H9 (cell line): ENCODE data around the gene ANKRD13A. TPM values are rescaled to one million over a fixed set of nuclear protein-coding genes. Genes with fewer than 3 reads are reported as not detected.

ENCODE experiments used
- DNase-seq: peaks from one replicate; pipeline ENCODE4 v3.0.0-alpha.2; 2017
- H2AFZ ChIP-seq: one replicate; pipeline ENCODE4 v1.6.1; 2013; ENCODE audit warnings: mild to moderate bottlenecking, low read length, control low read depth, moderate library complexity
- H2AK5ac ChIP-seq: 2 replicates; pipeline ENCODE4 v1.6.1; 2013; ENCODE audit warnings: low read length, control low read depth, mixed read lengths; ENCODE audit not compliant: insufficient read length
- H2BK120ac ChIP-seq: one replicate; pipeline ENCODE4 v1.6.1; 2013; ENCODE audit warnings: low read depth, mild to moderate bottlenecking, low read length, control low read depth, inconsistent platforms; ENCODE audit not compliant: poor library complexity, severe bottlenecking
- H2BK12ac ChIP-seq: 2 replicates; pipeline ENCODE4 v1.6.1; 2013; ENCODE audit warnings: low read length, control low read depth, mixed read lengths, low read depth; ENCODE audit not compliant: insufficient read length
- H2BK15ac ChIP-seq: 2 replicates; pipeline ENCODE4 v1.6.1; 2013; ENCODE audit warnings: low read depth, low read length, control low read depth
- H2BK20ac ChIP-seq: one replicate; pipeline ENCODE4 v1.6.1; 2013; ENCODE audit warnings: low read depth, mild to moderate bottlenecking, low read length, control low read depth, inconsistent platforms; ENCODE audit not compliant: poor library complexity, severe bottlenecking
- H2BK5ac ChIP-seq: 2 replicates; pipeline ENCODE4 v1.6.1; 2013; ENCODE audit warnings: low read length, control low read depth, mixed read lengths; ENCODE audit not compliant: insufficient read length
- H3K14ac ChIP-seq: 2 replicates; pipeline ENCODE4 v1.6.1; 2013; ENCODE audit warnings: low read length, control low read depth; ENCODE audit not compliant: insufficient read depth
- H3K18ac ChIP-seq: 2 replicates; pipeline ENCODE4 v1.6.1; 2013; ENCODE audit warnings: low read depth, mild to moderate bottlenecking, mixed read lengths, low read length, control low read depth; ENCODE audit not compliant: insufficient read length
- H3K23ac ChIP-seq: 2 replicates; pipeline ENCODE4 v1.6.1; 2013; ENCODE audit warnings: low read length, control low read depth, mixed read lengths, low read depth; ENCODE audit not compliant: insufficient read length
- H3K23me2 ChIP-seq: 2 replicates; pipeline ENCODE4 v1.6.1; 2013; ENCODE audit warnings: low read depth, mild to moderate bottlenecking, mixed read lengths, low read length, control low read depth; ENCODE audit not compliant: insufficient read length, poor library complexity, severe bottlenecking
- H3K27ac ChIP-seq: 2 replicates; pipeline ENCODE4 v1.5.1; 2013; ENCODE audit warnings: low read length, control low read depth, mixed read lengths, low read depth; ENCODE audit not compliant: insufficient read length
- H3K27me3 ChIP-seq: 2 replicates; pipeline ENCODE4 v1.6.1; 2013; ENCODE audit warnings: low read length, control low read depth, inconsistent platforms; ENCODE audit not compliant: insufficient read depth
- H3K4ac ChIP-seq: 2 replicates; pipeline ENCODE4 v1.6.1; 2013; ENCODE audit warnings: low read depth, mild to moderate bottlenecking, control low read depth, inconsistent platforms, low read length, moderate library complexity
- H3K4me1 ChIP-seq: 2 replicates; pipeline ENCODE4 v1.6.1; 2013; ENCODE audit warnings: low read length, control low read depth, inconsistent platforms; ENCODE audit not compliant: insufficient read depth
- H3K4me2 ChIP-seq: 2 replicates; pipeline ENCODE4 v1.6.1; 2013; ENCODE audit warnings: low read length, control low read depth, mixed read lengths; ENCODE audit not compliant: insufficient read length, insufficient read depth
- H3K56ac ChIP-seq: 2 replicates; pipeline ENCODE4 v1.6.1; 2013; ENCODE audit warnings: low read depth, mild to moderate bottlenecking, mixed read lengths, low read length, control low read depth; ENCODE audit not compliant: insufficient read length
- H3K79me1 ChIP-seq: 2 replicates; pipeline ENCODE4 v1.6.1; 2013; ENCODE audit warnings: low read depth, mild to moderate bottlenecking, moderate library complexity, low read length, control low read depth, inconsistent platforms; ENCODE audit not compliant: insufficient read depth, poor library complexity, severe bottlenecking
- H3K79me2 ChIP-seq: 2 replicates; pipeline ENCODE4 v1.6.1; 2013; ENCODE audit warnings: low read length, control low read depth, inconsistent platforms; ENCODE audit not compliant: insufficient read depth
- H3K9ac ChIP-seq: 2 replicates; pipeline ENCODE4 v1.6.1; 2013; ENCODE audit warnings: low read length, control low read depth, mixed read lengths; ENCODE audit not compliant: insufficient read length; ENCODE audit errors: extremely low read depth
- H3K9me3 ChIP-seq: one replicate; pipeline ENCODE4 v1.6.1; 2013; ENCODE audit warnings: low read depth, low read length, inconsistent platforms; ENCODE audit not compliant: control insufficient read depth
- H3T11ph ChIP-seq: one replicate; pipeline ENCODE4 v1.6.1; 2013; ENCODE audit warnings: mild to moderate bottlenecking, low read length, control low read depth, inconsistent platforms
- H4K20me1 ChIP-seq: one replicate; pipeline ENCODE4 v1.6.1; 2013; ENCODE audit not compliant: control insufficient read depth, insufficient read length, insufficient read depth
- H4K5ac ChIP-seq: 2 replicates; pipeline ENCODE4 v1.6.1; 2013; ENCODE audit warnings: low read depth, mild to moderate bottlenecking, mixed read lengths, low read length, control low read depth; ENCODE audit not compliant: insufficient read length
- H4K8ac ChIP-seq: replicated peaks from 2 replicates; pipeline ENCODE4 v1.6.1; 2013; ENCODE audit warnings: low read length, control low read depth, mixed read lengths, low read depth; ENCODE audit not compliant: insufficient read length
- H4K91ac ChIP-seq: 2 replicates; pipeline ENCODE4 v1.6.1; 2013; ENCODE audit warnings: low read depth, mild to moderate bottlenecking, moderate library complexity, mixed read lengths, low read length, control low read depth; ENCODE audit not compliant: insufficient read length
- H3K27ac Mint-ChIP-seq, 3 experiments: 2 replicates in 2 of 3; 3 replicates in 1 of 3; pipeline ENCODE4 v1.8.0; 2020 to 2021; ENCODE audit warnings: mixed read lengths in 3 of 3, mild to moderate bottlenecking in 1 of 3, moderate library complexity in 1 of 3
- H3K27me3 Mint-ChIP-seq: 2 replicates; pipeline ENCODE4 v1.8.0; 2021; ENCODE audit warnings: low read depth, mild to moderate bottlenecking, moderate library complexity, mixed read lengths
- H3K36me3 Mint-ChIP-seq, 3 experiments: 2 replicates in 2 of 3; 3 replicates in 1 of 3; pipeline ENCODE4 v1.8.0; 2020 to 2021; ENCODE audit warnings: low read depth in 3 of 3, mixed read lengths in 3 of 3; ENCODE audit not compliant: insufficient read depth in 1 of 3
- H3K4me1 Mint-ChIP-seq, 2 experiments: 2 replicates each; pipeline ENCODE4 v1.8.0; 2020; ENCODE audit warnings: mixed read lengths in 2 of 2
- H3K4me3 Mint-ChIP-seq, 2 experiments: 2 replicates in 1 of 2; 3 replicates in 1 of 2; pipeline ENCODE4 v1.8.0; 2020 to 2021; ENCODE audit warnings: mild to moderate bottlenecking in 2 of 2, mixed read lengths in 2 of 2, moderate library complexity in 1 of 2
- H3K9me3 Mint-ChIP-seq, 2 experiments: 2 replicates in 1 of 2; 3 replicates in 1 of 2; pipeline ENCODE4 v1.8.0; 2020; ENCODE audit warnings: mild to moderate bottlenecking in 2 of 2, mixed read lengths in 2 of 2, moderate library complexity in 1 of 2
- WGBS: extraction: QIAGEN DNeasy Blood & Tissue Kit; methylation state at CpG from one replicate; pipeline ENCODE4 v1.1.7; 2013; ENCODE audit warnings: missing lambda C conversion rate, low lambda C conversion rate, mixed read lengths; ENCODE audit not compliant: insufficient read length; ENCODE audit errors: extremely low coverage; 5-methylcytosine and 5-hydroxymethylcytosine counted together
- total RNA-seq: library from RNA; stranded (reverse); gene quantifications from 2 replicates; pipeline ENCODE4 v1.2.1, GENCODE V29; 2021
- TF ChIP-seq, protein P1 (sequence below): fragments of 200-600 bp; sonication (generic); conservative IDR thresholded peaks from 3 replicates; pipeline ENCODE4 v1.8.0; 2021; ENCODE audit warnings: antibody characterized with exemption, mild to moderate bottlenecking

ANKRD13A gene
- total RNA-seq, 1 experiment from 2014 or later, result 18.0 TPM

DNA sequence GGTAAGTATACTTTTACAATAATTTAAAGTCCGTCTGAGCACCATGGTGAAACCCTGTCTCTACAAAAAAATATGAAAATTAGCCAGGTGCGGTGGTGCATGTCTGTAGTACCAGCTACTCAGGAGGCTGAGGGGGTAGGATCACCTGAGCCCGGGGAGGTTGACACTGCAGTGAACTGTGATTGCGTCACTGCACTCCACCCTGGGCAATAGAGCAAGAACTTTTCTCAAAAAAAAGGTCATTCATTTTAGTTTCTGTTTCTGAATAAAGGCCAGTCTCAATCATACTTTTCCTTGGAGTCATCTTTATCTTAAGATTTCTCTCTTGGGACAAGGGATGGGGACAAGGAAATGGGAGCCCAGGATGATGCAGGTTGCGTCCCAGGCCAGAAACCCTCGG, 12.9 kb downstream of the ANKRD13A start:
- no peaks in the 10 kb centered on the region for H3K79me2 ChIP-seq

More for the DNA sequence above, 12.9 kb downstream of the ANKRD13A start:
- Mint-ChIP-seq H3K36me3 (peaks cover 0 to 14% (median 2%) of the 10 kb centered on the region in 3 experiments; a peak in 3 of 7 replicates), H3K4me1 (no peaks in the 10 kb centered on the region), H3K27ac (no peak overlapping the region), H3K27me3 (no peaks in the 10 kb centered on the region), H3K4me3 (no peak overlapping the region), H3K9me3 (no peaks in the 10 kb centered on the region)
- H2BK20ac ChIP-seq, result no peak overlapping the region
- H3K9ac ChIP-seq, result no peak overlapping the region
- H3K23ac ChIP-seq, result no peak overlapping the region
- no peak overlapping the region for H4K91ac ChIP-seq
- H4K20me1 ChIP-seq, result no peaks in the 10 kb centered on the region
- no peaks in the 10 kb centered on the region for H3K4me1 ChIP-seq
- no peaks in the 10 kb centered on the region for H3K9me3 ChIP-seq
- no peak overlapping the region for H4K8ac ChIP-seq
- no peak overlapping the region for H2BK5ac ChIP-seq
- no peak overlapping the region for H4K5ac ChIP-seq
- no peak overlapping the region for H3K18ac ChIP-seq
- no peak overlapping the region for H2BK120ac ChIP-seq
- no peak overlapping the region for H3K4ac ChIP-seq
- no peak for DNase-seq
- no peaks in the 10 kb centered on the region for H3K79me1 ChIP-seq
- no peak overlapping the region for H2AK5ac ChIP-seq
- no peak overlapping the region for H2AFZ ChIP-seq
- H3K23me2 ChIP-seq, result no peaks in the 10 kb centered on the region
- no peak overlapping the region for H3K4me2 ChIP-seq
- H3K27ac ChIP-seq, result no peak overlapping the region
- TF ChIP-seq, protein P1, sequence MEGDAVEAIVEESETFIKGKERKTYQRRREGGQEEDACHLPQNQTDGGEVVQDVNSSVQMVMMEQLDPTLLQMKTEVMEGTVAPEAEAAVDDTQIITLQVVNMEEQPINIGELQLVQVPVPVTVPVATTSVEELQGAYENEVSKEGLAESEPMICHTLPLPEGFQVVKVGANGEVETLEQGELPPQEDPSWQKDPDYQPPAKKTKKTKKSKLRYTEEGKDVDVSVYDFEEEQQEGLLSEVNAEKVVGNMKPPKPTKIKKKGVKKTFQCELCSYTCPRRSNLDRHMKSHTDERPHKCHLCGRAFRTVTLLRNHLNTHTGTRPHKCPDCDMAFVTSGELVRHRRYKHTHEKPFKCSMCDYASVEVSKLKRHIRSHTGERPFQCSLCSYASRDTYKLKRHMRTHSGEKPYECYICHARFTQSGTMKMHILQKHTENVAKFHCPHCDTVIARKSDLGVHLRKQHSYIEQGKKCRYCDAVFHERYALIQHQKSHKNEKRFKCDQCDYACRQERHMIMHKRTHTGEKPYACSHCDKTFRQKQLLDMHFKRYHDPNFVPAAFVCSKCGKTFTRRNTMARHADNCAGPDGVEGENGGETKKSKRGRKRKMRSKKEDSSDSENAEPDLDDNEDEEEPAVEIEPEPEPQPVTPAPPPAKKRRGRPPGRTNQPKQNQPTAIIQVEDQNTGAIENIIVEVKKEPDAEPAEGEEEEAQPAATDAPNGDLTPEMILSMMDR, result no peak
- no peak overlapping the region for H2BK15ac ChIP-seq
- no peak overlapping the region for H3T11ph ChIP-seq
- no CpG with 5 or more reads among the region's 6 CpGs for WGBS
- H2BK12ac ChIP-seq, result no peak overlapping the region
- H3K14ac ChIP-seq, result no peak overlapping the region
- no peaks in the 10 kb centered on the region for H3K27me3 ChIP-seq
- H3K56ac ChIP-seq, result no peak overlapping the region
